ENCODE results near the gene ABCC6.
"Not testable (repeated sequence)": the region's sequence is repeated elsewhere in the genome, so short reads cannot be mapped to it uniquely, and the experiment has no call there.

Gene ABCC6

DNA sequence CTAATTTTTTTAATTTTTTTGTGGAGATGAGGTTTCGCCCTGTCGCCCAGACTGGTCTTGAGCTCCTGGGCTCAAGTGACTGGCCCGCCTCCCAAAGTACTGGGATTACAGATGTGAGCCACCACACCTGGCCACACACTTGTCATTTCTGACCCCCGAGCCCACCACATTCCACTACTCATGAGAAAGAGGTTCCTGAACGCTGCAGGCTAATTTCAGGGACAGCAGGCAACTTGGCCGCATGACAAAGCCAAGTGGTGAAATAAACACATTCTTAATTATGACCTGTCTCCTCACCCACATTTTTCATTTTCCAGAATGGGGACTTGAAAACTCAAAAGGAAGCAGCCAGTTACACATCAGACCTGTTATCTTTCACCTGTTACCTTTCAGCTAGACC is 114.5 kb downstream of the ABCC6 start:
- DNase-seq, result no peak

DNA sequence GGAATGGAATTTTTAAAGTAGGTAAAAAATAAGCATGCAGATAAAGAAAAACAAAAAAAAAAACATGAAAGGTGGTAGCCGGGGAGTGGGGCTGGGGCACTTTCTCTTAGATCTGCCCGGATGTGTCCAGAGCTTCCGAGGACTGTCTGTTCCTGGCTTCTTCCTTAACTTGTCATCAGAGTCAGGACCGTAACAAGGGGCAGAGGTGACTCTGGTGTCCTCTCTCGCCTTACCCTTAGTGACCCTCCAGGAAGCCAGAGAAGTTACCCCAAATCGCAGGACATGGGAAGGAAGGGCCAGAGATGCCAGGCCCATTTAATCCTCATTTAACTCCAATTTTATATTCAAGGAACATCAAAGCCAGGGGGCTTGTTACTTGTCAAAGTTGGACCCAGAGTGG is 115.5 kb downstream of the ABCC6 start:
- DNase-seq, result no peak

DNA sequence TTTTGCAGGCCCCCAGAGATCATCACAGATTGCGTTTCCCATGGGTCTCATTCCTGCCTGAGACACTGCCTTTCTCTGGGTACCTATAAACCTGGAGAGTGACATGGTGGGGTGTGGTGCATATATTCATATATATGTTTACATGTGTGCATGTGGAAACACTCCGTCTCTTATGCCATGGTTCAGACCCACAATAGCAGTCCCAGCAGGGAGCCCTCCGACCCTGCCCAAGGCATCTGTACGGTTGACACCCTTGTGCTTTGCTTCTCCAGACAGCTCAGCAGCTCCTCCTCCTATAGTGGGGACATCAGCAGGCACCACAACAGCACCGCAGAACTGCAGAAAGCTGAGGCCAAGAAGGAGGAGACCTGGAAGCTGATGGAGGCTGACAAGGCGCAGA is 116.8 kb downstream of the ABCC6 start:
- DNase-seq, result no peak

DNA sequence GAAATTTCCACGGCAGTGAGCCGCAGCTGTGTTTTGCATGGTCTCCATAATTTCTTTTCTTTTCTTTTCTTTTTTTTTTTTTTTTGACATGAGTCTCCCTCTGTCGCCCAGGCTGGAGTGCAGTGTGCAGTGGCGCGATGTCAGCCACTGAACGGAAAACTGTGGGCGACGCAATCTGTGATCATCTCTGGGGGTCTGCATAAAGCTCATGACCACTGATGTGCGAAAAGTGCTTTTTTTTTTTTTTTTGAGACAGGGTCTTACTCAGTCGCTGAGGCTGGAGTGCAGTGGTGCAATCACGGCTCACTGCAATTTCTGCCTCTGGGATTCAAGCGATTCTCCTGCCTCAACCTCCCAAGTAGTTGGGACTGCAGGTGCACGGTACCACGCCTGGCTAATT is 117.6 kb downstream of the ABCC6 start:
- DNase-seq, result no peak

DNA sequence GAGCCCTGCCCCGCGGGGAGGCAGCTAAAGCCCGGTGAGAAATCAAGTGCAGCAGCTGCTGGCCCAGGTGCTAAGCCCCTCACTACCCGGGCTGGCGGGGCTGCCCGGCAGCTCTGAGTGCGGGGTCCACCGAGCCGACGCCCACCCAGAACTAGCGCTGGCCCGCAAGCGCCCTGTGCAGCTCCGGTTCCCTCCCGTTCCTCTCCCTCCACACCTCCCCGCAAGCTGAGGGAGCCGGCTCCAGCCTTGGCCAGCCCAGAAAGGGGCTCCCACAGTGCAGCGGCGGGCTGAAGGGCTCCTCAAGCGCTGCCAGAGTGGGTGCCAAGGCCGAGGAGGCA is 118.5 kb downstream of the ABCC6 start:
- not testable (repeated sequence) for DNase-seq

GRCh38 chr16:16104132-16104803 is 119.0 kb downstream of the ABCC6 start:
- not testable (repeated sequence) for DNase-seq

- DNase-seq, result no peak
Measured at GRCh38 chr16:16102738-16103137, 120.6 kb downstream of the ABCC6 start.

DNA sequence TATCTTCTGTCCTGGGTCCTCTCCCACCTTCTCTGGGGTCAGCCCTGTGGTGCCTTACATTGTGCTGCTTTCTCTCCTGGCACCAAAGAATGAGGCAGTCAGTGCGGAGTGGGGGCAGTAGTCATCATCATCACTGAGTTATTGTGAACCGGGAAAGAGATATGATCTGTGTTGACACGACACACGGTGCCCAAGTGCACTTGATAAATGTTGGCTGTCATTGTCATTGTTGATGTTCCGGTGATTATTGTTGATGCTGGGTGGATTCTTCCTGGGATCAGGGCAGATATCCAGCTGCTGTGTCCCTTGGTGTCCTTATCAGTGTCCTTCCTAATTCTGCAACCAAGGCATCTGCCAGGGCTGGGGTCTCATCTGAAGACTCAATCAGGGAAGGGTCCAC is 121.7 kb downstream of the ABCC6 start:
- no peak for DNase-seq

- DNase-seq, result no peak
Measured at GRCh38 chr16:16100631-16101030, 122.7 kb downstream of the ABCC6 start.

DNA sequence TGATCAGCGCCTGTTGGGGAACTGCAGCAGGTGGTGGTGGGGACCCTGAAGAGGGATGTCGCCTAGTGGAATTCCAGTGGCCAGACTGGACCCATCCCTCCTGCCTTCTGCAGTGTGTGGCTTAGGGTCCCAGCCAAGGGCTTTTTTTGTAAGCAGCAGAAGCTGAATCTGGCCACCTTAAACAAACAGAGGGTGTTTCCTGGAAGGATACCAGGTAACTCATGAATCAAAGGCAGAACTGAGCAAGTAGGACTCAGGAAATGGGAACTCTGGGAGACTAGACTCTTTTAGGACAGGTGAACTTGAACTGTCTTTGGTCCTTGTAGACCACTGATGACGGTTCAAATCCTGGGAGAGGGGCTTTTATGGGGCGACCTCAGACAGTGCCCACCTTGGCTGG is 124.0 kb downstream of the ABCC6 start:
- no peak for DNase-seq
